G401 (cell line): Measurements from ENCODE around the gene ACAP3. TPM values are rescaled to one million over a fixed set of nuclear protein-coding genes. Genes with fewer than 3 reads are reported as not detected.

Experiments
- DNase-seq: peaks from one replicate; pipeline ENCODE4 v3.0.0-alpha.2; 2015; ENCODE audit warnings: low spot score
- in situ Hi-C: cut with HindIII; loops from 2 replicates; pipeline ENCODE4 v1.10.0; 2016; ENCODE audit warnings: low sequenced_read_pairs, mixed read lengths
- total RNA-seq: library from RNA; depleted of rRNA; stranded (reverse); fragments of >200 nt; shearing (Covaris generic); gene quantifications from 2 replicates; pipeline ENCODE4 v1.2.3, GENCODE V29; 2014

ACAP3 gene
- total RNA-seq, 1 experiment from 2014 or later, result 33.8 TPM

DNA sequence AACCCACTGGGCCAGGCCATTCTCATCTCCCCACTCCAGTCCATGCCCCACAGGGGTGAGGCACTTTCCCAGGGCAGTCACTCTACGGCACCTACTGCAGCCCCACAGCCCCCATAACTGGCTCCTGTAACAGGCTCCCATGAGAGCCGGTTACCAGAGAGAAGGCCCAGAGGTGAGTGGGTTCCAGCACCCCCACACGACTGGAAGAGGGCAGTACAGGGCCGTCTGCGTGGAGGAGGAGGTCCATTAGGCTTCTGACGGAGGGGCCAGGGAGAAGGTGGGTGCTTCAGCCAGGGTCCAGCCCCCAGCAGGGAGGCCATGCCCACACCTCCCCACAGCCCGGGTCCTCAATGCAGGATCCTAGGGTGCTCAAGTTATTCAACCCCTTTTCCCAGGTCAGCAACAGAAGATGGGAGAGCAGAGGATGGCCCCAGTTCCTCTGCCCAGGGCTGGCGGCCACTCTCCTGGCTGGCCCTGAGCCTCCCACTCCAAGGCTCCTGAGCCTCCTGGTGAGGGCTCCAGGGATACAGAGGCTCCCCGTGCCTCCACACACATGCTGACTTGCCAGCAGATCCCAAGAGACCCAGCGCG lies 1.6 kb downstream of the ACAP3 start:
- in situ Hi-C loops, result no loop called here
- peak; percentile 33 for DNase-seq

DNA sequence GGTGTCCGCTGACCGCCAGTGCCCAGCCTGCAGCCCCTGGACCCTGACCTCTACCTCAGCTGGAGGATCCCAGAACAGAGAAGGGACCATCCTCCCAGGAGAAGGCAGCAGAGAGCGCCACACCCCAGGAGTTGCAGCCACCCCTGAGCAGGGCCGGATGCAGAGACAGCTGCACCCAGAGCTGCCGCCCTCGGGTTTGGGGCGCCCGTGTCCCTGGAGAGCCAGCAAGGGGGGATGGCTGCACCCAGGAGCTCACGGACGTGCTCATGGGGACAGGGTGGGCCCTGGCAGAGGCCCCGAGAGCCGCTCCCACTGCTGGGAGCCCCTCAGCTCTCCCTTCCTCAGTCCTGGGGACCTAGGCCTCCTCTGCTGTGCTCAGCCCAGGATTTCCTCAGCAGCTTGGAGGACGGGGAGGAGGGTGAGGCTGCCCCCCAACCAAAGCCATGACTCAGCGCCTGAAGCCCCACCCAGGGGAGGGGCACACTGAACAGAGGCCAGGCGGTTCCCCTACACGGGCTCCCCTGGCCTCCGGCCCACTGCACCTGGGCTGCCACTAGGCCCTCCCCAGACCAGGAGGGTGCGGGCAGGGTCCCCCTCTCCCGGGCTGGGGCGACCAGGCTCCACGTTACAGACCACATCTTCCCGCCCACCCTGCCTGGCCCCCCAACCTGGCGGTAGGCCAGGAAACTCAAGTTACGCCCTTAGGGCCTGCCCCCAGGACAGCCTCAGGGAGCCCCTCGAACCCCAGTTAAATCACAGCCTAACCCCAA lies 2.2 kb downstream of the ACAP3 start:
- peak; percentile 43 for DNase-seq
- in situ Hi-C loops, result no loop called here

- in situ Hi-C loops, result no loop called here
- peak; percentile 94 for DNase-seq
These were observed 3.1 kb downstream of the ACAP3 start for GRCh38 chr1:1304331-1305299.

DNA sequence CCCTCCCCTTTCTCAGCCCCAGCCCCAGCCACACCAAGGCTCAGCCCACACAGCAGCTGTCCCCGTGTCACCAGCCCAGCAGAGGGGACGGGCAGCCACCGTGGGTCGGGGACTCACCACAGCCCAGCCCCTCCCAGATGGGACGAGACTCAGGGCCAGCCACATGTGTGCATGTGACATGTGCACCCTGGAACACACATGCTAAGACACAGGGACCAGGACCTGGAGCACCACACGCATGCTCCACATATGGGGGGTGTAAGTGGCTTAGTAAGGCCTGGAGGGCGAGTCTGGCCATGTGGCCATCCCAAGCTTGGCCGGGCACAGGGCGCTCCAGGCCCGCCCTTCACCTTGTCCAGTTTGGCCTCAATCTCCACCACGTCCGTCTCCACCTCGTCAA lies 4.0 kb downstream of the ACAP3 start:
- in situ Hi-C loops, result no loop called here
- DNase-seq, result peak; percentile 51

- in situ Hi-C loops, result no loop called here
- peak; percentile 43 for DNase-seq
These were observed 4.7 kb downstream of the ACAP3 start for GRCh38 chr1:1302951-1303509.

DNA sequence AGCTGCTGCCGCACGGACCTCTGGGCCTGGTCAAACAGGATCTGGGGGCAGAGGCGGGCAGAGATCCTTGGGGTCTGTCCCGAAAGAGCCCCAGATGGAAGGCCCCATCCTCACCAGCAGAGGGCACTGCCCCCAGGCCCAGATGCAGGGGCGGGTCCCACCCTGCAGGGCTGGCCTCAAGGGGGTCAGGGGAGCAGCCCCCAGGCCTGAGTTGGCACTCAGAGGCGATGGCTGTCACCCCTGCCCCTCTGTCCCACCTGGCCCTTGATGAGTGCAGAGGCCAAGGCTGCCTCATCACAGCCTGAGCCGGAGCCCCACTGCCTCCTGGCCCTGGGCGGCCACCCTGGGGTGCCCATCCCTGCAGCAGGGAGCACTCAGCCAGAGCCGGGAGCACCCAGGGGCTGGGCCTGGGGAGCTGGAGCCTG lies 5.7 kb downstream of the ACAP3 start:
- no peak for DNase-seq
- in situ Hi-C loops, result no loop called here

DNA sequence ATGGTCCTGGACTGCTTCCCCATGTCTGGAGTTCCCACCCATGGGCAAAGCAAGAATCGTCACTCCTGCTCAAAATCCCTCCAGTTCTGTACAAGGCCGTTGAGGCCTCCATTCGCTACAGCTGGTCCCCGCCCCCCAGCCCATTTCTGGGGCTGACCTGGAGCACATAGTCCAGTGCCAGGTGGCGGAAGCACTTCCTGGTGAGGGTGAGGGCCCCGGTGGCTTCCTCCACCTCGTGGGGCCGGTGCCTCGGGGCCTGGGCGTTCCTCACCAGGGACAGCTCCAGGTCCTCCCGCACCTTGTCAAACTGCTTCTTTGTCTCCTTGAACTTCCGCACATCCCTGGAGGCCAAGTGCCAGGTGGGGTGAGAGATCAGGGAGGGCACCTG lies 7.4 kb downstream of the ACAP3 start:
- no peak for DNase-seq
- in situ Hi-C loops, result no loop called here

DNA sequence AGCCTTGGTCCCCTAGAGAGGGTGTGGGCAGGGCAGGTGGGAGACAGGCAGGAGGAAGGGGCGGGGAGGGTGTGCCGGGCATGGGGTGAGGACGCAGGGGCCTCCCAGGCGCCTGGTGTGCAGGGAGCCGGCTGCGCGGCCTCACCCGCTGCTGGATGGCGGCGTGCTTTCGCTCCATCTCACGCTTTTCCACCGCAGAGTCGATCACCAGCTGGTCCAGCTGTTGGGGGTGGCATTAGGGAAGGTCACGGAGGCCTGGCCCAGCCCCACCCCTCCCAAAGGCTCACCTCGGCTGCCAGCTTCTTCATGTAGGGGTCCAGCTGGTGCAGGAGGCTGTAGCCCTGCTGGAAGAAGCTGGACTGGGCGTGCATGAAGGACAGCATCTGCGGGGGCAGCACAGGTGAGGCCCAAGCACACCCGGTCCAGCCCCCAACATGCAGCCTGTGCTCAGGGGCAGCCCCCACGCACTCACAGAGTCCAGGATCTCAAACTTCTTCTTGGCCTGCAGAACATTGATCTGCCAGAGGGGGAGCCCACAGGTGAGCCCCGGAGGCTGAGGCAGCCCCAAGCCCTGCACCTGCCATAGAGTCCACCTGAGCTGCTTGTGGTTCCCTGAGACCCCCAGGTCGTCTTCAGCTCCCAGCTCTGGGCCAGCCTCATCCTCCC lies 7.9 kb downstream of the ACAP3 start:
- DNase-seq, result peak; percentile 33
- in situ Hi-C loops, result no loop called here

DNA sequence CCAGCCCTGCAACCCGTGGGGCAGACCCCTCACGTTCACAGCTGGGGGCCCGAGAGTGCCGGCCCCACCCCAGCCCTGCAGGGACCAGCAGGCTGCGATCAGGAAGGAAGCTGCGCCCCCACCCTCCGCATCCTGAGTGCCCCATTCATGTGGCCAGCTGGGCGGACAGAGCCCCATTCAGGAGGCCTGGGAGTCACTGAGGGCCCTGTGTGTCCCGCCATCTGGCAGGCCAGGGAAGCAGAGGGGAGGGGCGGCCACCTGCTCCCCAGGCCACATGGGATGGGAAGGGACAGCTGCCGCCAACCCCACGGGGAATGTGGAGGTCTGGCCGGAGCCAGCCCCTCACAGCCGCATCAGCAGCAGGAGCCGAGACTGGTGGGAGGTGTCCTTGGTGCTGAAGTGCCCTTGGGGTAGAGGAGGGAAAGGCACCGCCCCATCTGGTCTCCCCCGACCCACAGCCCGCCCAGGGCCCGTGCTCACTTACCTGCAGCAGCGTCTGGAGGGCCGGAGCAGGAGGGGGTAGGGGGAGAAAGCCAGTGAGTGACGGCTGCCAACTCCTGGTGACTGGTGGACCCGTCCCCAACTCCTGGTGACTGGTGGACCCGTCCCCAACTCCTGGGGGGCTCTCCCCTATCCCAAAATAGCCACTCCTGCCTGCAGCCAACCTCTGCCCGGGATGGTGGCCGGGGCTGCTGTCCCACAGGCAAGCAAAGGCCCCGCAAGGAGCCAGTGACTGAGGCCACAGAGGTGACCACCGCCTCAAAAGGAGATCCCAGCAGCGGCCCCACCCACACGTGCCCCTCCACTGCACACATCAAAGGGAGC lies 8.7 kb downstream of the ACAP3 start:
- in situ Hi-C loops, result no loop called here
- DNase-seq, result peak; percentile 73

GRCh38 chr1:1297802-1298424 lies 9.8 kb downstream of the ACAP3 start:
- in situ Hi-C loops, result no loop called here
- DNase-seq, result no peak

DNA sequence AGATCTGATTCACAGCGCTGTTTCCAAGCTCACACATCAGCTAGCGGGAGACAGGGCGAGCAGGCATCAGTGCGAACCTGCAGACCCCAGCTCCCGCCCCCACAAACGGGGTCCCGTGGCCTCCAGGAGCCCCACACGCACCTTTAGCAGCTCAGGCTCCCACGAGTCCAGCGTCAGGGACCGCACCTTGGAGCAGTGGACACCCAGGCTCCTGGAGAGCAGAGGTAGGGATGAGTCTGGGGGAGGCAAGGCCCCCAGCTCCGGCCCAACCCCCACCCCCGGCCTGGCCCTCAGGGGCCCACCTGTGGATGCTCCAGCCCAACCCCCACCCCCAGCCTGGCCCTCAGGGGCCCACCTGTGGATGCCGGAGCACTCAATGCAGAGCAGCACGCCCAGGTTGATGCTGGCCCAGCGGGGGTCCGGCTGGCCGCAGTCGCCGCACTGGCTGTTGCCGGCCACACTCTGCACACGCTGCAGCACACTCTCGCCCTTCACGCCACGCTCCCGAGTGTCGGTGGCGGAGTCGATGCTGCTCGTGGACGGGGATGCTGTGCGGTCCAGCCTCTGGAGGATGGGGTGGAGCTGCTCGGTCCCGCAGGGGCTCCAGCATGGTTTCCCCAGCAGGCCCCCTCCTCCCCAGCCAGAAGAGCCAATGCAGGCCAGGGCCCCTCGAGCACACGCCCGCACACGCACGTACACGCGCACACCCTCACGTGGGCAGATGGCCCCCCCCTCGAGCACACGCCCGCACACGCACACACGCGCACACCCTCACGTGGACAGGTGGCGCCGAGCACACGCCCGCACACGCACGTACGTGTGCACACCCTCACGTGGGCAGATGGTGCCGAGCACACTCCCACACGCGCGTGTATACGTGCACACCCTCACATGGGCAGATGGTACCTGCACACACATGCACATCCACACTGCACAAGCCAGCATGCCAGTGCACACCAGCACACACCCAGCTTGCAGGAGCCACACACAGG lies 11.4 kb downstream of the ACAP3 start:
- in situ Hi-C loops, result no loop called here

DNA sequence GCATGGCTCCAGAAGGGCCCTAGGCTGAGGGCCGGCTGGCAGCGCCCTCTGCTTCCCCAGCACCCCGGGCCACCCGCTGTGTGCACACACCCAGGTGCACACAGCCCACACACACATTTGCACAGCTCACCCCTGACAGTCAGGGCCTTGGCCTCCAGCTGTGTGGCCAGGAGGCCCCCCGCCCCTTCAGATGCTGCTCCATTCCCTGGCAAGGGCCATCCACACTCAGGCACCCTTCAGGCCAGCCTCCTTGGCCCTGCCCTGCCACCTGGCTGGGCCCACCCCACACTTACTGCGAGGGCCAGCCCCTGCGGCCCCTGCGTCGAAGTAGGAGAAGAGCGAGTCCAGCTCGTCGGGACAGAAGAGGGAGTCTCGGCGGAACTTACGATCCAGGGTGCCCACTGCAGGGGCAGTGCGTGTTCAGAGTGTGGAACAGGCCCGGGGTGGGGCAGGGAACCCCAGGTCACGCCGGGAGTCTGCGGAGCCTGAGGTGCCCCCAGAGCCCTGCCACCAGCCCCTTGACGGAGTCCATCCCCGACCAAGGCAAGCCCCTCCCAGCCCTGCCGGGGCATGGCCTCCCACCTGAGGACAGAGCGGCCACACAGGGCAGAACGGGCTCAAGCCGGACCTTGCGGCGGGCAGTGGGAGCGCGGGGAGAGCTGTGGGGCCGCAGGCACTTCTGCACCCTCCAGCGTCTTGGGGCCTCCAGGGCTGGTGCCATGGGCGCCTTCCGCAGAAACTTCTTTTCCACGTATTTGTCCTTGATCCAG lies 12.4 kb downstream of the ACAP3 start:
- in situ Hi-C loops, result no loop called here
- no peak for DNase-seq

More for the DNA sequence above, 11.4 kb downstream of the ACAP3 start:
- no peak for DNase-seq

DNA sequence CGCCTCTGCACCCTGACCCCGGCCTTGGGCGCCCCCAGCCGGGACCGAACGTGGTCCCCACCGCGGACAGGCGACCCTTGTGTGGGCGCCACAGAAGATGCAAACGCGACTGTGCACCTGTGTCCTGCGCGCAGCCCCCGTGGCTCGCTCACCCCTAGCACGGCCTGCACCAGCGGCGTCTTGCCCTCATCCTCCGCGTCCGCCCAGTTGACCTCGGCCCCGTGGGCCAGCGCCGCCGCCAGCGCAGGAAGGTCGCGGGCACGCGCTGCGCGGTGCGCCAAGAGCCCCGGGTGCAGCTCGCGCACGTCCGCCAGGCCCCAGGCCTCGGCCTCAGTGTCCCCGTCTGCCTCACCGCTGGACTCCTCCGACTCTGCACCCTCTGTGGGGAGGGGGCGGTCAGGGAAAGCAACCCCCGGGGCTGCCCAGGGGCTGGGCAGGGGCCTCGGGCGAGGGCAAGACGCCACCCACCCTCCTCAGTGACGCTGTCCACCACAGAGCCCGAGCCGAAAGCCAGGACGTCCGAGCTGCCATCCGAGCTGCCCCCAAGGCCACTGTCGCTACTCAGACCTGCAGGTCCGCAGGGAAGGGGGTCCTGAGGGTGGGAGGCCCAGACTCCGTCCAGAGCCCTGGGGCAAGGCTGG lies 13.4 kb downstream of the ACAP3 start:
- in situ Hi-C loops, result no loop called here
- no peak for DNase-seq

DNA sequence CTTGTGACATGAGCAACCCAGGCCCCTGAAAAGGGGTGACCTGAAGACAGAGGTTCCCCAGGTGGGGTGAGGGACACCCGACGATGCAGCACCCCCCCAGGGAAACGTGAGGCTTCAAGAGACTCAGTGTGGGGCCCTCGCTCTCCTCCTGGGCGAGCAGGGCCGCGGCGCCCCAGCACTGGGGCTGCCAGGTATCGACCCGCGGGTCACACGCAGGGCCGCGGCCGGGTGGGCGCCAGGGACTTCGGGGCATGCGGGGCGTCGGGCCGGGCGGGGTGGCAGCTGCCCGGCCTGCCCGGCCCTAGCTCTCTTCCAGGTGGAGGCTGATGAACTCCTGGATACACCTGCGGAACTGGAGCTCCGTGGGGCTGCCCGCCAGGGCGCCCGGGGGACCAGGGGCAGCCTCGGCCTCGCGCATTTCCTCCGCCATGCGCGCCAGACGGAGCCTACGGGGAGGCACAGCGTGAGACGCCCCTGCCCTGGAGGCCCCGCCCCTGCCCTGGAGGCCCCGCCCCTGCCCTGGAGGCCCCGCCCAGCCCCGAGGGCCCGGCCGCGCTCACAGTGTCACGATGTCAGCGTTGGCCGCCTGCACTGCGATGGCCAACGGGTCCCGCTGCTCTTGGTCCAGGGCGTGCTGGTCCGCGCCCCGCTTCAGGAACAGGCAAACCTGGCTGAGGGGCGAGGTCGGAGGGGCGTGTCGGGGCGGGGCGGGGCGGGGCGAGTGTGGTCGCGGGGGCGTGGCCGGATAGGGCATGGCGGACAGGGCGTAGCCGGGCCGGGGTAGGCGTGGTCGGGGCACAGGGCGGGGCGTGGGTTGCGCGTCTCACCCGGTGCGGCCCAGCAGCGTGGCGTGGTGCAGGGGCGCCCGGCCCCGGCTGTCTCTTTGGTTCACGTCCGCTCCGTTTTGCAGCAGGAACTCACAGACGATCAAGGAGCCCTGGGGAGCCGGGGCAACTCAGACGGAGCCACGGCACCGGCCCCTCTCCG lies 14.2 kb downstream of the ACAP3 start:
- in situ Hi-C loops, result no loop called here
- DNase-seq, result no peak
